Measurements from ENCODE around the gene MUL1. TPM values are rescaled to one million over a fixed set of nuclear protein-coding genes. Genes with fewer than 3 reads are reported as not detected.

The MUL1 gene
- total RNA-seq, 2 donors from 2014 or later, result 15.6 to 19.8 TPM

DNA sequence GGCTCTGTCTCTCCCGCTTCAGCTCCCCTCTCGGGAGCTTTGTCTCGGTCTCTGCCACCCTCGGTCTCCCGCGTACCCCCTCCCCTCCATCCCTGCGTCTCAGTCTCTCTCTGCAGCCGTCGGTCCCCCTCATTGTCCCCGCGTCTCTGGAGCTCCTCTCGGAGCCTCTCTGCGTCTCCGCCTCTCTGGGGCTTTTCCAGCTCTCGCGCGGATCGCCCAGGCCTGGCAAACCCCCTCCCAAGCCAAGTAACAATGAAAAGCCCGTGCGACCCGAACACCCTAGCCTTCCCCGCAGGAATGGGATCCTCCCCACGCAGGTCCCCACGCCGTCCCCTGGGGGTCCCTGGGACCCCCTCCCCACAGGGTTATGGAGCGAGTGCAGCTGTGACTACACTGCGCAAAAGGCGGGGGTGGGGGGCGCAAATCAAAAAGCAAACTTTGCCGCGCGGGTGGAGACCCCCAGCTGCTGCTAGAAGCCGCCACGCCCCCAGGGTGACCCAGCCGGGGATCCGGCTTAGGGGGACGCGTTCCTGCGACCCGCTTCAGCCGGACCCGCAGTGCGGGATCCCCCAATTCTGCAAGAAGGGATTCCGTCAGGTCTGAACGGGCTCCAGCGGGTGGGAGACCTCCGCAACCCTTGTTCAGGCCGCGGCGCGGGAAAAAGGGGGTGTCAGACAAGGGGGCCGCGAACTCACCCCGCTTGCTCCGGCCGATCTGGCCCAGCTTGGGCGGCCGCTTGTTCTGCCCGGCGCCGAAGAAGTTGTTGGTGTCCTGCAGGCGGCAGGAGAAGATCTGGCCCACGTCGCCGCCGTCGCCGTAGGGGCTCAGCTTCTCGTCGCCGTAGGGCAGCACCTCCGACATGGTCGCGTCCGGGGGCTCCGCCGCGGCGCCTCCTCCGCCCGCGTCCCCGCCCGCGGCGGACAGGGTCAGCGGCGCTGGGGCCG lies 23.2 kb downstream of the MUL1 start:
- H3K4me1 Mint-ChIP-seq, result peaks cover 36% of the 10 kb centered on the region
- WGBS, 2 experiments (ENCODE audit: insufficient coverage in 1 of 2, insufficient read length in 1 of 2), result 1% methylated on average over 20 to 89 of the region's 89 CpGs
- H3K27me3 Mint-ChIP-seq (ENCODE audit: insufficient read depth), result peaks cover 88% of the 10 kb centered on the region
- Histone ChIP-seq H3K27ac (ENCODE audit: low read depth, low read length) (no peak overlapping the region), H3K9ac (ENCODE audit: extremely low read depth, low read length, poor library complexity, severe bottlenecking) (peak overlapping the region; percentile 34), H3K27me3 (ENCODE audit: control insufficient read depth, insufficient read depth, low read length, poor library complexity, severe bottlenecking) (peaks cover 69% of the 10 kb centered on the region), H3K4me1 (ENCODE audit: control insufficient read depth, insufficient read depth, low read length) (peaks cover 7% of the 10 kb centered on the region), H3K9me3 (ENCODE audit: control insufficient read depth, low read length) (no peaks in the 10 kb centered on the region), H3K36me3 (ENCODE audit: control insufficient read depth, insufficient read depth, low read length) (no peaks in the 10 kb centered on the region), H3K4me3 (ENCODE audit: low read length) (peak overlapping the region; percentile 80)
- DNase-seq, result peak; percentile 82
- H3K36me3 Mint-ChIP-seq (ENCODE audit: low read depth), result no peaks in the 10 kb centered on the region
- peak overlapping the region; percentile 52 for H3K27ac Mint-ChIP-seq
- H3K9me3 Mint-ChIP-seq, result no peaks in the 10 kb centered on the region
- H3K4me3 Mint-ChIP-seq, result peak overlapping the region; percentile 83
- TF ChIP-seq, protein P1, sequence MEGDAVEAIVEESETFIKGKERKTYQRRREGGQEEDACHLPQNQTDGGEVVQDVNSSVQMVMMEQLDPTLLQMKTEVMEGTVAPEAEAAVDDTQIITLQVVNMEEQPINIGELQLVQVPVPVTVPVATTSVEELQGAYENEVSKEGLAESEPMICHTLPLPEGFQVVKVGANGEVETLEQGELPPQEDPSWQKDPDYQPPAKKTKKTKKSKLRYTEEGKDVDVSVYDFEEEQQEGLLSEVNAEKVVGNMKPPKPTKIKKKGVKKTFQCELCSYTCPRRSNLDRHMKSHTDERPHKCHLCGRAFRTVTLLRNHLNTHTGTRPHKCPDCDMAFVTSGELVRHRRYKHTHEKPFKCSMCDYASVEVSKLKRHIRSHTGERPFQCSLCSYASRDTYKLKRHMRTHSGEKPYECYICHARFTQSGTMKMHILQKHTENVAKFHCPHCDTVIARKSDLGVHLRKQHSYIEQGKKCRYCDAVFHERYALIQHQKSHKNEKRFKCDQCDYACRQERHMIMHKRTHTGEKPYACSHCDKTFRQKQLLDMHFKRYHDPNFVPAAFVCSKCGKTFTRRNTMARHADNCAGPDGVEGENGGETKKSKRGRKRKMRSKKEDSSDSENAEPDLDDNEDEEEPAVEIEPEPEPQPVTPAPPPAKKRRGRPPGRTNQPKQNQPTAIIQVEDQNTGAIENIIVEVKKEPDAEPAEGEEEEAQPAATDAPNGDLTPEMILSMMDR (conservative IDR thresholded peaks at IDR 0.05), result no peak

DNA sequence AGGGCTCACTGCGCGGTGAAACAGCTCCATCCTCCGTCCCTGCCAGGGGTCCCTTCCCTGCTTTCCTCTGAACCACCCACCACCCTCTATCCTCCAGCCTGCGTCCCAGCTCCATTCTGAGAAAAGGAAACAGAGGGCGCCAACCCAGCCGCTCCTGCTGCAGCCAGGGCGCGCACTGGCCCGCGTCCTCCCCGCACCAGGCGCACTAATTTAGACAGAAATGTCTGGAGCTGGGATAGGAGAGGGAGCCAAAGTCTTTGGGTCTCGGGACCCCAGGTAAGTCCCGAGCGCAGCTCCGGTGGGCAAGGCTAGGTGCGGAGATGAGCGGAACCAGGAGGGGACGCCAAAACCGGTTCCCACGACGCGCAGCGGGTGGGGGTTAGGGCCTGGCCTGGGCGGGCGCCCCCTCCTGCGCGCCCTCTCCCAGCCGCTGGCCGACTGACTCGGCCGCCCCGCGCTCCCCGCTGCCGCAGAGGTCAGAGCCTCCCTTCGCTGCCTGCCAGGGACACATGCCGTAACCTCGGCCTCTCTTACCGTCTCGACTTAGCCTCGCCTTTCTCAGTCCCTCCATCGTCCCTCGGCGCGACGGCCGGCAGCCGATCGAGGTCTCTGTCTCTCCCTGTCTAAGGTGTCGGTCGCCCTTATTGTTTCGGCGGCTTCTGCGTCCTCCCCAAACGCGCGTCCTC lies 24.0 kb downstream of the MUL1 start:
- peaks cover 61% of the 10 kb centered on the region for H3K27me3 ChIP-seq (ENCODE audit: control insufficient read depth, insufficient read depth, low read length, poor library complexity, severe bottlenecking)
- peak overlapping the region; percentile 80 for H3K4me3 ChIP-seq (ENCODE audit: low read length)
- no peak overlapping the region for H3K27ac ChIP-seq (ENCODE audit: low read depth, low read length)
- peaks cover 7% of the 10 kb centered on the region for H3K4me1 ChIP-seq (ENCODE audit: control insufficient read depth, insufficient read depth, low read length)
- Mint-ChIP-seq H3K9me3 (no peaks in the 10 kb centered on the region), H3K4me3 (peak overlapping the region; percentile 83), H3K27ac (peak overlapping the region; percentile 52), H3K36me3 (ENCODE audit: low read depth) (no peaks in the 10 kb centered on the region), H3K27me3 (ENCODE audit: insufficient read depth) (peaks cover 87% of the 10 kb centered on the region), H3K4me1 (peaks cover 42% of the 10 kb centered on the region)
- peak; percentile 82 for DNase-seq
- TF ChIP-seq, protein P1 (conservative IDR thresholded peaks at IDR 0.05), result peak; percentile 60
- WGBS, 2 experiments (ENCODE audit: insufficient coverage in 1 of 2, insufficient read length in 1 of 2), result 1% methylated on average over 44 to 56 of the region's 58 CpGs
- no peaks in the 10 kb centered on the region for H3K36me3 ChIP-seq (ENCODE audit: control insufficient read depth, insufficient read depth, low read length)
- no peaks in the 10 kb centered on the region for H3K9me3 ChIP-seq (ENCODE audit: control insufficient read depth, low read length)
- H3K9ac ChIP-seq (ENCODE audit: extremely low read depth, low read length, poor library complexity, severe bottlenecking), result no peak overlapping the region

DNA sequence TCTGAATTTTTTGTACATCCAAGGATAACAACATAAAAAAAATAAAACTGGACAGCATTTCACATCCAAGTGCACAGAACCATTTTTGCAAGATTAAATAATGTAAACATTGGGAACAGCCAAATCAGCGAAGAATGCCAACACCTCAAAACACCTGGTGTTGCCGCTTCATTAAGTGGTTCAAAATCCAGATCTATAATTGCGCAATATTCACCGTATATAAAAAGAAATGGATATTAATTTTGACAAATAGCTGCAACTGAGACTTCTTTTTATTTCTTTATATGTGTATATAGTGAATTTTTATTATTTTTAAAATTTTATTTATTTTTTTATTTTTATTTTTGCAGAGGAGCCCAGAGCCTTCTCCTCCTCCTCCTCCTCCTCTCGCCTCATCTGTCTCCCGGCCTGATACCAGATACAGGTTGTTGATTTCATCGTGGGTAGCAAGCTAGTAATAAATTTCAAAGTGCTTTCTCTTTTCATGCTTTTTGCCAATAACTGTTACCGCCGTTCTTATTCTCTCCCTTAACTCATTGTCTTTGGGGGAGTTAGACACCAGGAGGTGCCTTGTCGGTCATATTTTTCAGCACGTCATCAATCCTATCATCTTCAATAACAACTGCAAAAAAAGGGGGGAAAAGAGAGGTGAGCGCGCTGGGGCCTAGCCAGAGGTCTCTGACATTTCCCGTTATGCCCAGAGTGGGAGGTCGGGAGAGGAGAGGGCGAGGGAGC lies 24.7 kb downstream of the MUL1 start:
- Mint-ChIP-seq H3K4me1 (peaks cover 45% of the 10 kb centered on the region), H3K9me3 (no peaks in the 10 kb centered on the region), H3K36me3 (ENCODE audit: low read depth) (no peaks in the 10 kb centered on the region), H3K27ac (no peak overlapping the region), H3K27me3 (ENCODE audit: insufficient read depth) (peaks cover 87% of the 10 kb centered on the region), H3K4me3 (peak overlapping the region; percentile 83)
- Histone ChIP-seq H3K36me3 (ENCODE audit: control insufficient read depth, insufficient read depth, low read length) (no peaks in the 10 kb centered on the region), H3K4me1 (ENCODE audit: control insufficient read depth, insufficient read depth, low read length) (peaks cover 7% of the 10 kb centered on the region), H3K27ac (ENCODE audit: low read depth, low read length) (no peak overlapping the region), H3K9me3 (ENCODE audit: control insufficient read depth, low read length) (no peaks in the 10 kb centered on the region), H3K9ac (ENCODE audit: extremely low read depth, low read length, poor library complexity, severe bottlenecking) (no peak overlapping the region), H3K4me3 (ENCODE audit: low read length) (peak overlapping the region; percentile 80), H3K27me3 (ENCODE audit: control insufficient read depth, insufficient read depth, low read length, poor library complexity, severe bottlenecking) (peaks cover 53% of the 10 kb centered on the region)
- TF ChIP-seq, protein P1 (conservative IDR thresholded peaks at IDR 0.05), result no peak
- 47 to 50% methylated on average over 2 to 16 of the region's 16 CpGs for WGBS, 2 experiments (ENCODE audit: insufficient coverage in 1 of 2, insufficient read length in 1 of 2)
- DNase-seq, result no peak
